Muscle layer of duodenum (tissue), 2 donors: ENCODE results near the gene CTRB2.
"Not testable (repeated sequence)": the region's sequence is repeated elsewhere in the genome, so short reads cannot be mapped to it uniquely, and the experiment has no call there.

Source experiments
- H3K27ac ChIP-seq: one replicate; pipeline ENCODE4 v1.7.0; 2013; ENCODE audit warnings: mild to moderate bottlenecking, low read length
- H3K27me3 ChIP-seq: one replicate; pipeline ENCODE4 v1.7.0; 2013; ENCODE audit warnings: low read depth, mild to moderate bottlenecking, control low read depth, low read length
- H3K36me3 ChIP-seq, 2 donors: one replicate each; pipeline ENCODE4 v1.7.0; 2013; ENCODE audit warnings: low read length in 2 of 2, control low read depth in 1 of 2, mild to moderate bottlenecking in 1 of 2; ENCODE audit not compliant: insufficient read depth in 2 of 2, control insufficient read depth in 1 of 2
- H3K4me1 ChIP-seq, 2 donors: one replicate each; pipeline ENCODE4 v1.7.0; 2013; ENCODE audit warnings: low read length in 2 of 2, mild to moderate bottlenecking in 2 of 2, control low read depth in 1 of 2, moderate library complexity in 1 of 2; ENCODE audit not compliant: insufficient read depth in 2 of 2, control insufficient read depth in 1 of 2
- H3K4me3 ChIP-seq, 2 donors: one replicate each; pipeline ENCODE4 v1.7.0; 2013; ENCODE audit warnings: low read length in 2 of 2, low read depth in 1 of 2, mild to moderate bottlenecking in 1 of 2
- H3K9me3 ChIP-seq, 2 donors: one replicate each; pipeline ENCODE4 v1.7.0; 2013; ENCODE audit warnings: low read length in 2 of 2, control low read depth in 1 of 2, mild to moderate bottlenecking in 1 of 2; ENCODE audit not compliant: control insufficient read depth in 1 of 2
- donor health status: healthy.

The CTRB2 gene

GRCh38 chr16:75223129-75223528 lies 16.2 kb upstream of the CTRB2 start:
- not testable (repeated sequence) for H3K36me3 ChIP-seq, H3K27me3 ChIP-seq, H3K4me1 ChIP-seq, H3K9me3 ChIP-seq, H3K4me3 ChIP-seq, H3K27ac ChIP-seq

GRCh38 chr16:75222271-75222783 lies 15.4 kb upstream of the CTRB2 start:
- Histone ChIP-seq H3K27me3 (no peaks in the 10 kb centered on the region), H3K4me1 (no peaks in the 10 kb centered on the region), H3K9me3 (no peaks in the 10 kb centered on the region), H3K36me3 (no peaks in the 10 kb centered on the region), H3K27ac (no peak overlapping the region), H3K4me3 (no peak overlapping the region)

- H3K4me3 ChIP-seq, result no peak overlapping the region
- no peaks in the 10 kb centered on the region for H3K9me3 ChIP-seq
- no peaks in the 10 kb centered on the region for H3K4me1 ChIP-seq
- no peak overlapping the region for H3K27ac ChIP-seq
- H3K36me3 ChIP-seq, result no peaks in the 10 kb centered on the region
- no peaks in the 10 kb centered on the region for H3K27me3 ChIP-seq
Measured at GRCh38 chr16:75219838-75220237, 12.9 kb upstream of the CTRB2 start.

GRCh38 chr16:75219088-75219487 lies 12.1 kb upstream of the CTRB2 start:
- Histone ChIP-seq H3K36me3 (no peaks in the 10 kb centered on the region), H3K4me1 (no peaks in the 10 kb centered on the region), H3K27ac (no peak overlapping the region), H3K4me3 (no peak overlapping the region), H3K27me3 (no peaks in the 10 kb centered on the region), H3K9me3 (no peaks in the 10 kb centered on the region)

- H3K4me3 ChIP-seq, result no peak within 1 kb of the TSS
- no peaks in the 10 kb centered on the region for H3K4me1 ChIP-seq
Measured at GRCh38 chr16:75218256-75219076, 11.5 kb upstream of the CTRB2 start, which contains the start of gene CTRB1. Gene CTRB1, plus strand, starts transcription at chr16:75218988. Its CDS starts 20 bp downstream, at chr16:75219008.

GRCh38 chr16:75217389-75217851 lies 10.5 kb upstream of the CTRB2 start:
- no peak overlapping the region for H3K4me3 ChIP-seq

More at GRCh38 chr16:75218256-75219076, 11.5 kb upstream of the CTRB2 start, which contains the start of gene CTRB1:
- no peaks in the 10 kb centered on the region for H3K36me3 ChIP-seq
- no peak within 1 kb of the TSS for H3K27ac ChIP-seq
- no peaks in the 10 kb centered on the region for H3K27me3 ChIP-seq
- H3K9me3 ChIP-seq, result no peaks in the 10 kb centered on the region

GRCh38 chr16:75216576-75216975 lies 9.6 kb upstream of the CTRB2 start:
- H3K4me1 ChIP-seq, result no peaks in the 10 kb centered on the region

More at GRCh38 chr16:75217389-75217851, 10.5 kb upstream of the CTRB2 start:
- Histone ChIP-seq H3K9me3 (no peaks in the 10 kb centered on the region), H3K27ac (no peak overlapping the region), H3K36me3 (no peaks in the 10 kb centered on the region), H3K27me3 (no peaks in the 10 kb centered on the region), H3K4me1 (no peaks in the 10 kb centered on the region)

GRCh38 chr16:75216127-75216526 lies 9.2 kb upstream of the CTRB2 start:
- H3K27ac ChIP-seq, result no peak overlapping the region
- no peak overlapping the region for H3K4me3 ChIP-seq
- no peaks in the 10 kb centered on the region for H3K27me3 ChIP-seq

More at GRCh38 chr16:75216576-75216975, 9.6 kb upstream of the CTRB2 start:
- no peaks in the 10 kb centered on the region for H3K9me3 ChIP-seq
- no peak overlapping the region for H3K27ac ChIP-seq
- H3K27me3 ChIP-seq, result no peaks in the 10 kb centered on the region
- no peaks in the 10 kb centered on the region for H3K36me3 ChIP-seq
- H3K4me3 ChIP-seq, result no peak overlapping the region

GRCh38 chr16:75211286-75211685 lies 4.3 kb upstream of the CTRB2 start:
- not testable (repeated sequence) for H3K36me3 ChIP-seq, H3K9me3 ChIP-seq, H3K27me3 ChIP-seq, H3K4me3 ChIP-seq, H3K4me1 ChIP-seq, H3K27ac ChIP-seq

More at GRCh38 chr16:75216127-75216526, 9.2 kb upstream of the CTRB2 start:
- Histone ChIP-seq H3K9me3 (no peaks in the 10 kb centered on the region), H3K36me3 (no peaks in the 10 kb centered on the region), H3K4me1 (no peaks in the 10 kb centered on the region)

- Histone ChIP-seq H3K9me3 (no peaks in the 10 kb centered on the region), H3K27me3 (no peaks in the 10 kb centered on the region), H3K27ac (no peak overlapping the region), H3K36me3 (no peaks in the 10 kb centered on the region), H3K4me1 (no peaks in the 10 kb centered on the region), H3K4me3 (no peak overlapping the region)
Measured at GRCh38 chr16:75209944-75210343, 3.0 kb upstream of the CTRB2 start.

GRCh38 chr16:75209514-75209913 lies 2.6 kb upstream of the CTRB2 start:
- H3K4me1 ChIP-seq, H3K4me3 ChIP-seq, H3K27ac ChIP-seq, H3K27me3 ChIP-seq, H3K36me3 ChIP-seq, H3K9me3 ChIP-seq: not testable (repeated sequence)
